Stomach (tissue), 4 donors: ENCODE data around the gene PSMD1.

Experiments
- EP300 ChIP-seq: sonication (generic); formaldehyde crosslinking; IDR thresholded peaks from one replicate; pipeline ENCODE4 v1.6.1; 2017; ENCODE audit warnings: antibody characterized with exemption
- POLR2AphosphoS5 ChIP-seq, 3 donors: sonication (generic); formaldehyde crosslinking; IDR thresholded peaks; one replicate each; pipeline ENCODE4 v1.6.1; 2016; ENCODE audit warnings: antibody characterized with exemption in 3 of 3
- TF ChIP-seq, protein P1 (sequence below), 7 experiments: fragments of 450-650 bp in 4 of 7; fragments of 200-600 bp in 3 of 7; sonication (generic) in 3 of 7; IDR thresholded peaks; one replicate each; pipeline ENCODE4 v1.5.1; 2016 to 2019; ENCODE audit warnings: antibody characterized with exemption in 7 of 7, control low read depth in 2 of 7, mild to moderate bottlenecking in 1 of 7

DNA sequence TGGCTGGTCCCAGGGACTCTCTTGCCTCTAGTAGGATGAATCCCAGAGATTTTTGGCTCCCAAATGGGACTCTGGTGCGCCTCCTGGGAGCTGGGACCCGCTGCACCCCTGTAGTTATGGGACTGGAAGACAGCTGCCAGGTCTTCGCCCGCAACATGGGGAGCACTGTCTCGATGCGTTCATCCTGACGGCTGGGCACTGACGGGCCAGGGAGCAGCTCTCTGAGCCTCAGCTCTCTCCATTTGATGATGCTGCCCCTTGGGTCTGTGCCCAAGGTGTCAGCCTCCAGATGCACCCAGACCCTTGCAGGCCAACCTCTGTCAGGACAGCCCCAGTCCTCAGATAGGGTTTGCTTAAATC lies 132.5 kb downstream of the PSMD1 start:
- no peak for TF ChIP-seq POLR2AphosphoS5 (IDR thresholded peaks at IDR 0.05)
- TF ChIP-seq EP300: no peak
- TF ChIP-seq, protein P1, sequence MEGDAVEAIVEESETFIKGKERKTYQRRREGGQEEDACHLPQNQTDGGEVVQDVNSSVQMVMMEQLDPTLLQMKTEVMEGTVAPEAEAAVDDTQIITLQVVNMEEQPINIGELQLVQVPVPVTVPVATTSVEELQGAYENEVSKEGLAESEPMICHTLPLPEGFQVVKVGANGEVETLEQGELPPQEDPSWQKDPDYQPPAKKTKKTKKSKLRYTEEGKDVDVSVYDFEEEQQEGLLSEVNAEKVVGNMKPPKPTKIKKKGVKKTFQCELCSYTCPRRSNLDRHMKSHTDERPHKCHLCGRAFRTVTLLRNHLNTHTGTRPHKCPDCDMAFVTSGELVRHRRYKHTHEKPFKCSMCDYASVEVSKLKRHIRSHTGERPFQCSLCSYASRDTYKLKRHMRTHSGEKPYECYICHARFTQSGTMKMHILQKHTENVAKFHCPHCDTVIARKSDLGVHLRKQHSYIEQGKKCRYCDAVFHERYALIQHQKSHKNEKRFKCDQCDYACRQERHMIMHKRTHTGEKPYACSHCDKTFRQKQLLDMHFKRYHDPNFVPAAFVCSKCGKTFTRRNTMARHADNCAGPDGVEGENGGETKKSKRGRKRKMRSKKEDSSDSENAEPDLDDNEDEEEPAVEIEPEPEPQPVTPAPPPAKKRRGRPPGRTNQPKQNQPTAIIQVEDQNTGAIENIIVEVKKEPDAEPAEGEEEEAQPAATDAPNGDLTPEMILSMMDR (IDR thresholded peaks at IDR 0.05): no peak
